HepG2 (cell line): Measurements from ENCODE around the gene CBFA2T2. TPM values are rescaled to one million over a fixed set of nuclear protein-coding genes. Genes with fewer than 3 reads are reported as not detected.

Experiments used
- ARID5B ChIP-seq: IDR thresholded peaks from 2 replicates; pipeline ENCODE4 v1.4.0; 2020; ENCODE audit warnings: mild to moderate bottlenecking, missing genetic modification reagents
- CCDC6 ChIP-seq: sonication (generic); formaldehyde crosslinking; IDR thresholded peaks from 2 replicates; pipeline ENCODE4 v1.8.1; 2022; ENCODE audit warnings: mild to moderate bottlenecking, missing genetic modification reagents, moderate library complexity
- FOXM1 ChIP-seq: sonication (generic); formaldehyde crosslinking; IDR thresholded peaks from 2 replicates; pipeline ENCODE4 v1.5.0; 2020; ENCODE audit warnings: missing genetic modification reagents
- HMGXB4 ChIP-seq, 2 experiments: sonication (generic) in 1 of 2; formaldehyde crosslinking in 1 of 2; IDR thresholded peaks; 2 replicates each; pipeline versions ENCODE4 v1.4.0 to v1.6.1; 2018 to 2020; ENCODE audit warnings: missing genetic modification reagents in 2 of 2, borderline replicate concordance in 1 of 2, low read depth in 1 of 2, mild to moderate bottlenecking in 1 of 2, missing biosample characterization in 1 of 2
- JARID2 ChIP-seq: sonication (generic); formaldehyde crosslinking; IDR thresholded peaks from 2 replicates; pipeline ENCODE4 v1.8.1; 2023; ENCODE audit warnings: missing genetic modification reagents, inconsistent platforms; ENCODE audit not compliant: insufficient replicate concordance
- SPEN ChIP-seq: sonication (generic); formaldehyde crosslinking; IDR thresholded peaks from 2 replicates; pipeline ENCODE4 v1.5.1; 2020; ENCODE audit warnings: low read depth, mild to moderate bottlenecking, missing genetic modification reagents
- TBX2 ChIP-seq: sonication (generic); formaldehyde crosslinking; IDR thresholded peaks from 2 replicates; pipeline ENCODE4 v1.5.0; 2020; ENCODE audit warnings: missing genetic modification reagents, mild to moderate bottlenecking, borderline replicate concordance
- TBX3 ChIP-seq: fragments of 450-650 bp; IDR thresholded peaks from 2 replicates; pipeline ENCODE4 v1.6.1; 2017; ENCODE audit warnings: antibody characterized with exemption, mild to moderate bottlenecking, inconsistent platforms, borderline replicate concordance
- TOPORS ChIP-seq: sonication (generic); formaldehyde crosslinking; IDR thresholded peaks from 2 replicates; pipeline ENCODE4 v1.8.0; 2023; ENCODE audit warnings: mild to moderate bottlenecking, missing genetic modification reagents
- YEATS4 ChIP-seq: sonication (generic); formaldehyde crosslinking; IDR thresholded peaks from 2 replicates; pipeline ENCODE4 v1.4.0; 2020; ENCODE audit warnings: missing genetic modification reagents, borderline replicate concordance
- ZBTB37 ChIP-seq: sonication (generic); formaldehyde crosslinking; IDR thresholded peaks from 2 replicates; pipeline ENCODE4 v1.4.0; 2020; ENCODE audit warnings: mild to moderate bottlenecking, missing genetic modification reagents
- ZMYM4 ChIP-seq: sonication (generic); formaldehyde crosslinking; IDR thresholded peaks from 2 replicates; pipeline ENCODE4 v1.8.1; 2023; ENCODE audit warnings: mild to moderate bottlenecking, missing genetic modification reagents
- ZNF143 ChIP-seq: sonication (generic); formaldehyde crosslinking; IDR thresholded peaks from 2 replicates; pipeline ENCODE4 v1.4.0; 2020; ENCODE audit warnings: missing genetic modification reagents
- ZNF207 ChIP-seq: fragments of 450-650 bp; IDR thresholded peaks from 2 replicates; pipeline ENCODE4 v1.6.1; 2016; ENCODE audit warnings: antibody characterized with exemption, borderline replicate concordance
- ZNF292 ChIP-seq: sonication (generic); formaldehyde crosslinking; IDR thresholded peaks from 2 replicates; pipeline ENCODE4 v1.8.1; 2022; ENCODE audit warnings: mild to moderate bottlenecking, low read depth, missing genetic modification reagents, borderline replicate concordance
- ZNF354B ChIP-seq: sonication (generic); formaldehyde crosslinking; IDR thresholded peaks from 2 replicates; pipeline ENCODE4 v1.8.0; 2022; ENCODE audit warnings: mild to moderate bottlenecking, missing genetic modification reagents
- ZNF460 ChIP-seq: sonication (generic); formaldehyde crosslinking; IDR thresholded peaks from 2 replicates; pipeline ENCODE4 v1.5.1; 2020; ENCODE audit warnings: missing genetic modification reagents, mild to moderate bottlenecking, borderline replicate concordance
- ZNF879 ChIP-seq: sonication (generic); formaldehyde crosslinking; IDR thresholded peaks from 2 replicates; pipeline ENCODE4 v1.8.1; 2023; ENCODE audit warnings: missing genetic modification reagents
- polyA plus RNA-seq, 8 experiments: library from polyadenylated mRNA; depleted of rRNA in 3 of 8; stranded (reverse) in 7 of 8; unstranded in 1 of 8; fragments of >200 nt; fragmentation: Illumina TruSeq in 4 of 8; extraction: Trizol in 4 of 8; gene quantifications; 2 replicates each; pipeline versions ENCODE4 v1.2.1 to v1.2.3, GENCODE V29; 2011 to 2016; ENCODE audit warnings: low read depth in 4 of 8, missing spikeins in 1 of 8, mixed read lengths in 1 of 8; ENCODE audit not compliant: insufficient read depth in 1 of 8
- total RNA-seq, 5 experiments: library from RNA; depleted of rRNA; stranded (reverse); fragments of >200 nt; fragmentation: Illumina TruSeq; extraction: Trizol; gene quantifications; 2 replicates each; pipeline ENCODE4 v1.2.3, GENCODE V29; 2016; ENCODE audit warnings: low read depth in 1 of 5
- TF ChIP-seq, protein P1 (sequence below): sonication (generic); formaldehyde crosslinking; IDR thresholded peaks from 2 replicates; pipeline ENCODE4 v1.4.0; 2020; ENCODE audit warnings: mild to moderate bottlenecking, missing genetic modification reagents
- TF ChIP-seq, protein P2 (sequence below): sonication (generic); formaldehyde crosslinking; IDR thresholded peaks from 2 replicates; pipeline ENCODE4 v1.4.0; 2020; ENCODE audit warnings: mild to moderate bottlenecking, missing genetic modification reagents

CBFA2T2 gene
- total and polyA plus RNA-seq, 2 of the 13 experiments (the other 11 are each of a cell fraction or from before 2014, with no cell fraction given), result 6.3 to 21.2 TPM

GRCh38 chr20:33554914-33555420, 65.1 kb downstream of the CBFA2T2 start (continued):
- TF ChIP-seq ARID5B (CRISPR knock-in tag) (no peak), ZNF207 (no peak), ZNF292 (CRISPR knock-in tag) (no peak), JARID2 (CRISPR knock-in tag) (no peak), CCDC6 (CRISPR knock-in tag) (no peak), ZNF879 (CRISPR knock-in tag) (no peak), ZMYM4 (CRISPR knock-in tag) (peak; percentile 92), SPEN (CRISPR knock-in tag) (no peak), ZBTB37 (CRISPR knock-in tag) (no peak), ZNF143 (CRISPR knock-in tag) (no peak), ZNF354B (CRISPR knock-in tag) (no peak), TBX3 (no peak), ZNF460 (CRISPR knock-in tag) (no peak), FOXM1 (CRISPR knock-in tag) (no peak), TOPORS (CRISPR knock-in tag) (no peak), YEATS4 (CRISPR knock-in tag) (no peak), TBX2 (CRISPR knock-in tag) (no peak), HMGXB4 (CRISPR knock-in tag; IDR thresholded peaks at IDR 0.05; ENCODE audit: borderline replicate concordance in 1 of 2, low read depth in 1 of 2) (no peak)
- TF ChIP-seq, protein P1, sequence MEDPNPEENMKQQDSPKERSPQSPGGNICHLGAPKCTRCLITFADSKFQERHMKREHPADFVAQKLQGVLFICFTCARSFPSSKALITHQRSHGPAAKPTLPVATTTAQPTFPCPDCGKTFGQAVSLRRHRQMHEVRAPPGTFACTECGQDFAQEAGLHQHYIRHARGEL (CRISPR knock-in tag), result no peak
- TF ChIP-seq, protein P2, sequence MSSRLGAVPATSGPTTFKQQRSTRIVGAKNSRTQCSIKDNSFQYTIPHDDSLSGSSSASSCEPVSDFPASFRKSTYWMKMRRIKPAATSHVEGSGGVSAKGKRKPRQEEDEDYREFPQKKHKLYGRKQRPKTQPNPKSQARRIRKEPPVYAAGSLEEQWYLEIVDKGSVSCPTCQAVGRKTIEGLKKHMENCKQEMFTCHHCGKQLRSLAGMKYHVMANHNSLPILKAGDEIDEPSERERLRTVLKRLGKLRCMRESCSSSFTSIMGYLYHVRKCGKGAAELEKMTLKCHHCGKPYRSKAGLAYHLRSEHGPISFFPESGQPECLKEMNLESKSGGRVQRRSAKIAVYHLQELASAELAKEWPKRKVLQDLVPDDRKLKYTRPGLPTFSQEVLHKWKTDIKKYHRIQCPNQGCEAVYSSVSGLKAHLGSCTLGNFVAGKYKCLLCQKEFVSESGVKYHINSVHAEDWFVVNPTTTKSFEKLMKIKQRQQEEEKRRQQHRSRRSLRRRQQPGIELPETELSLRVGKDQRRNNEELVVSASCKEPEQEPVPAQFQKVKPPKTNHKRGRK (CRISPR knock-in tag), result no peak
